HEK293 (cell line): ENCODE measurements around the gene COL4A3.

Source experiments
- CTCF ChIA-PET: fragments of 350-600 bp; formaldehyde crosslinking; extraction: SDS; loops from one replicate; lab custom pipeline; 2021; ENCODE audit warnings: antibody characterized with exemption; lab: Yijun Ruan, JAX
- POLR2A ChIA-PET: fragments of 300-600 bp; formaldehyde crosslinking; extraction: SDS; loops from one replicate; lab custom pipeline; 2020; ENCODE audit warnings: antibody characterized with exemption, inconsistent platforms; lab: Yijun Ruan, JAX
- H3K27ac ChIP-seq: fragments of 200-500 bp; sonication (Bioruptor generic); 2 replicates; pipeline ENCODE4 v1.5.1; 2014; ENCODE audit warnings: low read depth, low read length, control low read depth, inconsistent platforms; ENCODE audit errors: extremely low read depth
- H3K36me3 ChIP-seq, 2 experiments: fragments of 200-500 bp in 1 of 2; sonication (Bioruptor generic) in 1 of 2; 1 replicate in 1 of 2; 2 replicates in 1 of 2; pipeline ENCODE4 v1.5.1; 2014 to 2017; ENCODE audit warnings: inconsistent platforms in 2 of 2, low read length in 2 of 2; ENCODE audit not compliant: control insufficient read depth in 2 of 2, insufficient read depth in 1 of 2
- H3K4me1 ChIP-seq: fragments of 200-500 bp; sonication (Bioruptor generic); 2 replicates; pipeline ENCODE4 v1.5.1; 2014; ENCODE audit warnings: mild to moderate bottlenecking, low read length, inconsistent platforms; ENCODE audit not compliant: control insufficient read depth, insufficient read depth
- H3K4me3 ChIP-seq: 2 replicates; pipeline ENCODE4 v1.5.1; 2011; ENCODE audit warnings: low read depth, mild to moderate bottlenecking, control low read depth, low read length, moderate library complexity
- H3K9me3 ChIP-seq: fragments of 200-500 bp; sonication (Bioruptor generic); 2 replicates; pipeline ENCODE4 v1.5.1; 2014; ENCODE audit warnings: low read depth, low read length, inconsistent platforms; ENCODE audit not compliant: control insufficient read depth, insufficient read depth
- MZF1 ChIP-seq: fragments of 450-650 bp; formaldehyde crosslinking; IDR thresholded peaks from 2 replicates; pipeline ENCODE4 v1.5.1; 2017; ENCODE audit warnings: missing biosample characterization, missing genetic modification characterization, borderline replicate concordance
- REST ChIP-seq: fragments of 450-650 bp; formaldehyde crosslinking; IDR thresholded peaks from 2 replicates; pipeline ENCODE4 v1.5.1; 2016; ENCODE audit warnings: missing biosample characterization, missing genetic modification characterization
- ZBTB1 ChIP-seq: fragments of 450-650 bp; formaldehyde crosslinking; IDR thresholded peaks from 2 replicates; pipeline ENCODE4 v1.5.1; 2016; ENCODE audit warnings: missing biosample characterization, missing genetic modification characterization
- ZBTB8A ChIP-seq: fragments of 450-650 bp; formaldehyde crosslinking; IDR thresholded peaks from 2 replicates; pipeline ENCODE4 v1.5.1; 2016; ENCODE audit warnings: missing biosample characterization, missing genetic modification characterization
- ZNF114 ChIP-seq: fragments of 450-650 bp; formaldehyde crosslinking; IDR thresholded peaks from 2 replicates; pipeline ENCODE4 v1.5.0; 2017; ENCODE audit warnings: missing biosample characterization, missing genetic modification characterization
- ZNF169 ChIP-seq: fragments of 450-650 bp; formaldehyde crosslinking; IDR thresholded peaks from 2 replicates; pipeline ENCODE4 v1.5.1; 2016; ENCODE audit warnings: missing biosample characterization, missing genetic modification characterization
- ZNF19 ChIP-seq: fragments of 450-650 bp; formaldehyde crosslinking; IDR thresholded peaks from 2 replicates; pipeline ENCODE4; 2016; ENCODE audit warnings: missing biosample characterization, missing genetic modification characterization, low read depth
- ZNF2 ChIP-seq: fragments of 450-650 bp; formaldehyde crosslinking; IDR thresholded peaks from 2 replicates; pipeline ENCODE4 v1.5.1; 2016; ENCODE audit warnings: missing biosample characterization, missing genetic modification characterization
- ZNF214 ChIP-seq: fragments of 450-650 bp; formaldehyde crosslinking; IDR thresholded peaks from 2 replicates; pipeline ENCODE4 v1.5.1; 2017; ENCODE audit warnings: missing biosample characterization, mild to moderate bottlenecking, missing genetic modification characterization, borderline replicate concordance
- ZNF248 ChIP-seq: fragments of 450-650 bp; formaldehyde crosslinking; IDR thresholded peaks from 2 replicates; pipeline ENCODE4 v1.5.1; 2017; ENCODE audit warnings: missing biosample characterization, missing genetic modification characterization
- ZNF280D ChIP-seq: fragments of 450-650 bp; formaldehyde crosslinking; IDR thresholded peaks from 2 replicates; pipeline ENCODE4 v1.5.1; 2016; ENCODE audit warnings: missing biosample characterization, missing genetic modification characterization
- ZNF292 ChIP-seq: fragments of 450-650 bp; formaldehyde crosslinking; IDR thresholded peaks from 2 replicates; pipeline ENCODE4 v1.5.1; 2016; ENCODE audit warnings: low read depth, missing biosample characterization, missing genetic modification characterization, borderline replicate concordance
- ZNF426 ChIP-seq: fragments of 450-650 bp; formaldehyde crosslinking; IDR thresholded peaks from 2 replicates; pipeline ENCODE4 v1.5.1; 2017; ENCODE audit warnings: missing biosample characterization, missing genetic modification characterization, mild to moderate bottlenecking, inconsistent platforms, moderate library complexity
- ZNF549 ChIP-seq: fragments of 450-650 bp; IDR thresholded peaks from 2 replicates; pipeline ENCODE4 v1.5.1; 2018; ENCODE audit warnings: missing biosample characterization, missing genetic modification characterization, mild to moderate bottlenecking, inconsistent platforms, moderate library complexity
- ZNF600 ChIP-seq: fragments of 450-650 bp; formaldehyde crosslinking; IDR thresholded peaks from 2 replicates; pipeline ENCODE4 v1.5.1; 2016; ENCODE audit warnings: missing biosample characterization, missing genetic modification characterization
- ZNF610 ChIP-seq: fragments of 450-650 bp; formaldehyde crosslinking; IDR thresholded peaks from 2 replicates; pipeline ENCODE4 v1.5.1; 2016; ENCODE audit warnings: missing biosample characterization, missing genetic modification characterization, borderline replicate concordance
- ZNF623 ChIP-seq: fragments of 450-650 bp; formaldehyde crosslinking; IDR thresholded peaks from 2 replicates; pipeline ENCODE4 v1.5.1; 2016; ENCODE audit warnings: missing biosample characterization, missing genetic modification characterization
- ZNF664 ChIP-seq: fragments of 450-650 bp; formaldehyde crosslinking; IDR thresholded peaks from 2 replicates; pipeline ENCODE4 v1.5.1; 2016; ENCODE audit warnings: missing biosample characterization, missing genetic modification characterization
- ZNF792 ChIP-seq: fragments of 450-650 bp; formaldehyde crosslinking; IDR thresholded peaks from 2 replicates; pipeline ENCODE4 v1.5.1; 2016; ENCODE audit warnings: missing biosample characterization, missing genetic modification characterization
- ZSCAN5A ChIP-seq: fragments of 450-650 bp; formaldehyde crosslinking; IDR thresholded peaks from 2 replicates; pipeline ENCODE4 v1.5.1; 2016; ENCODE audit warnings: missing biosample characterization, missing genetic modification characterization

COL4A3 gene

GRCh38 chr2:227292314-227292713, 127.9 kb downstream of the COL4A3 start:
- H3K4me1 ChIP-seq = no peaks in the 10 kb centered on the region
- TF ChIP-seq ZNF610 (tag by site-specific recombination) (no peak), ZNF214 (tag by site-specific recombination) (no peak), ZNF600 (tag by site-specific recombination) (no peak), ZSCAN5A (tag by site-specific recombination) (no peak), ZNF114 (tag by site-specific recombination) (no peak)
- TF ChIP-seq, all 188 proteins: peak for 0
- Histone ChIP-seq H3K9me3 (no peaks in the 10 kb centered on the region), H3K27ac (no peak overlapping the region), H3K36me3 (no peaks in the 10 kb centered on the region), H3K4me3 (no peak overlapping the region)
- CTCF ChIA-PET = no interaction called here
- POLR2A ChIA-PET = no interaction called here

- no peaks in the 10 kb centered on the region for H3K4me1 ChIP-seq
- no peaks in the 10 kb centered on the region for H3K36me3 ChIP-seq
- TF ChIP-seq ZNF426 (no peak), REST (tag by site-specific recombination) (no peak), ZNF623 (tag by site-specific recombination) (no peak)
- H3K27ac ChIP-seq = no peak overlapping the region
- ChIA-PET CTCF (no interaction called here), POLR2A (no interaction called here)
- no peak overlapping the region for H3K4me3 ChIP-seq
- no peaks in the 10 kb centered on the region for H3K9me3 ChIP-seq
Observed at GRCh38 chr2:227293531-227293930, 129.1 kb downstream of the COL4A3 start.

GRCh38 chr2:227295806-227296205, 131.4 kb downstream of the COL4A3 start:
- no peaks in the 10 kb centered on the region for H3K9me3 ChIP-seq
- CTCF ChIA-PET = no interaction called here
- H3K4me1 ChIP-seq = no peaks in the 10 kb centered on the region
- H3K36me3 ChIP-seq = no peaks in the 10 kb centered on the region
- H3K4me3 ChIP-seq = no peak overlapping the region
- POLR2A ChIA-PET = no interaction called here
- TF ChIP-seq ZNF19 (tag by site-specific recombination) (no peak), ZNF292 (tag by site-specific recombination) (no peak), ZNF248 (tag by site-specific recombination) (no peak), ZBTB1 (tag by site-specific recombination) (no peak), ZNF792 (tag by site-specific recombination) (no peak), ZBTB8A (no peak), ZNF169 (tag by site-specific recombination) (no peak), ZNF549 (tag by site-specific recombination) (no peak), ZNF2 (tag by site-specific recombination) (no peak), ZNF664 (tag by site-specific recombination) (no peak), MZF1 (tag by site-specific recombination) (no peak), ZNF280D (tag by site-specific recombination) (no peak)
- H3K27ac ChIP-seq = no peak overlapping the region
